Measurements from ENCODE around the gene RHOV.

Gene RHOV, protein sequence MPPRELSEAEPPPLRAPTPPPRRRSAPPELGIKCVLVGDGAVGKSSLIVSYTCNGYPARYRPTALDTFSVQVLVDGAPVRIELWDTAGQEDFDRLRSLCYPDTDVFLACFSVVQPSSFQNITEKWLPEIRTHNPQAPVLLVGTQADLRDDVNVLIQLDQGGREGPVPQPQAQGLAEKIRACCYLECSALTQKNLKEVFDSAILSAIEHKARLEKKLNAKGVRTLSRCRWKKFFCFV

DNA sequence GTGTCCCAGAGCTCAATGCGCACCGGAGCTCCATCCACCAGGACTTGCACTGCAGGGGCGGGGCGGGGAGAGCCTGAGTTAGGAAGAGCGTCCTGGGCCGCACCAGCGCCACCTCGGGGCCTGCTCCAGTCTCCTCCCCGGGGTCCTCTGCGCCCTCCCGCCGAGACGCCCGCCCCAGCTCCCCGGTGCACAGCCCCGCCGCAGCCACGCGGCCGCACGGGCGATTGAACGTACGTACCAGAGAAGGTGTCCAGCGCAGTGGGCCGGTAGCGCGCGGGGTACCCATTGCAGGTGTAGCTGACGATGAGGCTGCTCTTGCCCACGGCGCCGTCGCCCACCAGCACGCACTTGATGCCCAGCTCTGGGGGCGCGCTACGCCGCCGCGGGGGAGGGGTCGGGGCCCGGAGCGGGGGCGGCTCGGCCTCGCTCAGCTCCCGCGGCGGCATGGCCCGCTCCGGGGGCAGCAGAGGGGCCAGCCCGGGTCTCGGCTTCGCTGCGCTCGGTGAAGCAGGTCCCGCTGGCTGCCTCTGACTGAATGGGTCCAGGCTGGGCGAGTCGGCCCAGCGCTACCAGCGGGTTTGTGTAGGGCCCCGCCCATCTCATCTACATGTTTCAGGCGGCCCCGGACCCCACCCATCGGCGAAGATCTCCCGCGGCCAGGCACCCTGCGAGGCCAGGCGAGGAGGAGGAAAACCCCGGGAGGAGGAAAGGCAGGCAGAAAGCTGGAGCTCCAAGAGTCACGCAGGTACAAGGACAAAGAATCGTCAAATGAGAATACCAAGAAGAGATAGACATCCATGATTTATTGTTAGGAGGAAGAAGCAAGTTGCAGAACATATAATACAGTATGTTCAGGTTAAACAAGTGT lies at the start of gene RHOV:
RHOV (minus strand) TSS at position 541 of the 868 bp plus-strand sequence; CDS start at position 446, 95 bp downstream.
- H3K4me3 ChIP-seq (ENCODE audit: low read depth, low read length) = peak within 1 kb of the TSS; percentile 53
- TF ChIP-seq, protein P1, sequence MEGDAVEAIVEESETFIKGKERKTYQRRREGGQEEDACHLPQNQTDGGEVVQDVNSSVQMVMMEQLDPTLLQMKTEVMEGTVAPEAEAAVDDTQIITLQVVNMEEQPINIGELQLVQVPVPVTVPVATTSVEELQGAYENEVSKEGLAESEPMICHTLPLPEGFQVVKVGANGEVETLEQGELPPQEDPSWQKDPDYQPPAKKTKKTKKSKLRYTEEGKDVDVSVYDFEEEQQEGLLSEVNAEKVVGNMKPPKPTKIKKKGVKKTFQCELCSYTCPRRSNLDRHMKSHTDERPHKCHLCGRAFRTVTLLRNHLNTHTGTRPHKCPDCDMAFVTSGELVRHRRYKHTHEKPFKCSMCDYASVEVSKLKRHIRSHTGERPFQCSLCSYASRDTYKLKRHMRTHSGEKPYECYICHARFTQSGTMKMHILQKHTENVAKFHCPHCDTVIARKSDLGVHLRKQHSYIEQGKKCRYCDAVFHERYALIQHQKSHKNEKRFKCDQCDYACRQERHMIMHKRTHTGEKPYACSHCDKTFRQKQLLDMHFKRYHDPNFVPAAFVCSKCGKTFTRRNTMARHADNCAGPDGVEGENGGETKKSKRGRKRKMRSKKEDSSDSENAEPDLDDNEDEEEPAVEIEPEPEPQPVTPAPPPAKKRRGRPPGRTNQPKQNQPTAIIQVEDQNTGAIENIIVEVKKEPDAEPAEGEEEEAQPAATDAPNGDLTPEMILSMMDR (IDR thresholded peaks at IDR 0.05; ENCODE audit: low read depth, low read length) = 0 out of 2 replicates have a peak, but pooled peaks have one; percentile 13

DNA sequence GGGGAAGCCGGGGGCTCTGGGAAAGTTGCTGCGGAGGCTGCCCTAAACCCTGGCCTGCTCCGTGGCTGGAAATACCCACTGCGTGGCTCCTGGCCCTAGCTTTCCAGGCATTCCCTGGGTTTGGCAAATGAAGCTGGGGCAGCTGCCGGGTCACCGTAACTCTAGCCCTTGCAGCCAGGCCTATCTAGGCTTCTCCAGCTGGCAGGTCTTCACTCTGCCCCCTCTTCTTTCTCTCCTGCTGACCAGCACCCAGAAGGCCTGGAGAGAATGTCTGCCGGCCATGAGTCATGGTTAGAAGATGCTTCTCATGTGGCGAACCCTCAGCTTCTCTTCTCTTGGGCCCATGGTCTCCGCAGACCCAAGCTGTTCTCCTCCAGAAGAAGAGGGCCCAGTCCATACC lies 49.5 kb upstream of the RHOV start:
- H3K4me3 ChIP-seq (ENCODE audit: low read depth, low read length) = no peak overlapping the region
- TF ChIP-seq, protein P1 (IDR thresholded peaks at IDR 0.05; ENCODE audit: low read depth, low read length) = no peak

DNA sequence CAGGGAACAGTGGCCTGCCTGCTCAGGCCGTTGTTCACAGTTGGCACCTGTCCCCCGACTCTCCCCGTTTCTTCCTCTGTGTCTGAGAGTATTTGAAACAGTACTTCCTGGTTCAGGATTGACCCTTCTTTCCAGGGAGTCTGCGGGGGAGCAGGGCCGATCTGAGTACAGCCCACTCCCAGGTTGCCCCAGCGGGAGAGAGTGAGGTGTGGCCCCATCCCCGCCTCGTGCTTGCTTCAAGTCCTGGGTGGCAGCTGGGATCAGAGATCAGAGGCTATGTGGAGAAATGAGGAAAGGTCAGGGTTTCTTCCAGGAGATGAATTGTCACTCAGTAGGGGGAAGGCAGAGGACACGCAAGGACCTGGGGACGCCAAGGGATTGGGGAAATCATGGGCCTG lies 48.6 kb upstream of the RHOV start:
- H3K4me3 ChIP-seq (ENCODE audit: low read depth, low read length) = no peak overlapping the region
- TF ChIP-seq, protein P1 (IDR thresholded peaks at IDR 0.05; ENCODE audit: low read depth, low read length) = no peak

DNA sequence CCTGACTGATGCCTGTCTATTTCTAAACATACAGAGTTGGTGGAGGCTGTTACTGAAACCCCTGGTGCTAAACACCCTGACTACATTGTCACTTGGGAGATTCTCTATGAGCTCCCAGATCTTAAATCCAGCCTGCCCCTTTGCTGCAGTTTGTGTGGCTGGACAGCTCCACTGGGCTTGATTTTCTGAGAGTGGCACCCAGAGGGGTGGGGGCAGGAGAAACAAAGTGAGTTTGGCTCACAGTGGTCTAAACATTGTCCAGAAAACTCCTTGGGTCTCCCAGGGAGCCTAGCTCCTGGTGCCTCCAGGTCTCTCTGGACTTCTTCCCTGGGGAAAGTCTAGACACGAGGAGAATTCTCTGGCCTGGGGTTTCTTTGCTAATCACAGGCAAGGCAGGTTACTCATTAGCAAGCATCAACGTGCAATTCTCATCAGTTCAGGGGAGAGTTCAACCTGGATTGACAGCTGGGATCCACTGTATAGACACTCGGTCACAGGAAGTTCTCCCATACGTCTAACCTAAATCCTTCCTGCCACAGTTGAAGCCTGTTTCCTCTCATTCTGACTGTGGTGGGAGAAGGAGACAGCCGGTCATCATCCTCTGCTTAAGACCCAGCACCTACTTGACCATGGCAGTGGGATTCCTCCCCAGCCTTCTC lies 48.0 kb upstream of the RHOV start:
- H3K4me3 ChIP-seq (ENCODE audit: low read depth, low read length) = no peak overlapping the region
- TF ChIP-seq, protein P1 (IDR thresholded peaks at IDR 0.05; ENCODE audit: low read depth, low read length) = no peak

DNA sequence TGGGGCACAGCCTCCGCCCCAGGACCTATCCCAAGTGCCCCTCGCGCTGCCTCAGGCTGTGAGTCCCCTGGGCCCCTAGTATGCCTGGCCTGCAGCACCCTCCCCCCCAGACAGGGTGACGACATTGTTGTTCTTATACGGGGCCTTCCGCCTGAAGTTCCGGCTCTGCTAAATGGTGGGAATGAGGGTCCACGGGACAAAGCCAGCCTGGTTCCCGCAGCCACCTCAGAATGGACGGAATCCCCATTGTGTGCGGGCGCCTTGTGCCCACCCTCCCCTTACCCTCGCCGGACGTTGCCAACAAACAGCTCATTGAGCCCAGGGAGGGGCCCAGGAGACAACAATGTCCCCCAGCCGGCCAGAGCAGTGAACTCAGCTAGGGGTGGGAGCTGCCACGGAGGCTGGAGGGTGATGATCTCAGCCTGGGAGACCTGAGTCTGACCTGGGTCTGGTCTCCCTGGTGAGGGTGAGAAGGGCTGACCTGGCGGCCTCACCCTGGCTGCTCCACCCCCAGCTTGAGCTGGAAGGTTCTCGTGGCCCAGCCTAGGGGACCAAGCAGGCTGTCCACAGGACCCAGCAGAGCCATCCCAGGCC lies 44.9 kb upstream of the RHOV start:
- no peak overlapping the region for H3K4me3 ChIP-seq (ENCODE audit: low read depth, low read length)

DNA sequence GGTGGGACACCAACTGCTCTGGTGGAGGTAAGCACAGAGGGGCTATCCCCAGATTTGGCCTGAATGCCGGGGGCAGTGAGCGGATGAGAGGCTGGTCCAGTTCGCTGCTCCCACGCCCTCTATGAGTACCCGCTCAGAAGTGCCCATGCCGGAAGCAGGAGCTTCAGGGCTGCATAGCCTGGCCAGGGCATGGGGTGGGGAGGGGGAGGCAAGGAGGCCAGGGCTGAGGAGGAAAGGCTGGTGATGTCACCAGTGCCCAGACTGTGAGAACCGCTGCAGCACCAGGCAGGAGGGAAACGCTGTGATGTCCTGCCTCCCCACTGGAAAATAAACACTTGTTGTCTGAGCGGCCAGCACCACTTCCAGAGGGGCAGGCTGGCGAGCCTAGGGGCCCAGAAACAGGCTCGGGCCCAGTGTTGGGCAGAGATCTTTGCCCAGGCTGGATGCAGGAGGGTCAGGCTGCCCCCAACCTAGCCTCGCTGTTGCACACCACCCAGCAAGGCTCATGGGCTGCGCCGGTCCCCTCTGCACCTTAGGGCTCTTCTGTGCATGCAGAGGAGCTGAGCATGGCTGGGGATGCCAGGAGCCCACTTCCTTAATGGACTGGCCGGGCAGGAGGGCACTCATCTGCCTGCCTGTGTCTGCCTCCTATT lies 44.2 kb upstream of the RHOV start:
- H3K4me3 ChIP-seq (ENCODE audit: low read depth, low read length) = no peak overlapping the region
- TF ChIP-seq, protein P1 (IDR thresholded peaks at IDR 0.05; ENCODE audit: low read depth, low read length) = no peak

More for the DNA sequence above, 44.9 kb upstream of the RHOV start:
- TF ChIP-seq, protein P1 (IDR thresholded peaks at IDR 0.05; ENCODE audit: low read depth, low read length) = no peak

Measured in WI38 (cell line).